ENCODE measurements around the gene TBX19. TPM values are rescaled to one million over a fixed set of nuclear protein-coding genes. Genes with fewer than 3 reads are reported as not detected.

The TBX19 gene
- total RNA-seq, 1 experiment from 2014 or later, result 3.0 TPM

DNA sequence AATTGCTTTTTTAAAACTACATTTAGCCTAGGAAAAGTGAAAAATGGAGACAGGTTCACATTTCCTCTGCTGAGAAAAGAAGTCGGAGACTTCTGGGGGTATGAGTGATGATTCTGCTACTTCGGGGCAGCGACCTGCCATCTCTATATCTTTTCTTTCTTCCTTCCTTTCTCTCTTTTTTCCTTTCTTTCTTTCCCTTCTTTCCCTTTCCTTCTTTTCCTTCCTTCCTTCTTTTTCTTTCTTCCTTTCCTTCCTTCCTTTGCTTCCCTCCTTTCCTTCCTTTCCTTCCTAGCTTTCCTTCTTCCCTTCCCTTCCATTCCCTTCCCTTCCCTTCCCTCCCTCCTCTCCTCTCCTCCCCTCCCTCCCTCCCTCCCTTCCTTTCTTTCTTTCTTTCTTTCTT, 17.8 kb downstream of the TBX19 start:
- ChIA-PET RAD21 (ENCODE audit: low non-redundant PET in 1 of 2, low total read pairs in 2 of 2, uncharacterized antibody in 2 of 2, unreplicated experiment in 2 of 2) (no interaction called here), POLR2A (no interaction called here), CTCF (no interaction called here)
- H3K4me3 ChIP-seq (replicated peaks in 1 of 2; ENCODE audit: low read depth in 1 of 2, low read length in 2 of 2), result no peak overlapping the region
- no peak overlapping the region for H3K9ac ChIP-seq (ENCODE audit: low read length)
- ATAC-seq, result no peak
- H2AFZ ChIP-seq (ENCODE audit: low read depth, low read length, poor library complexity, severe bottlenecking), result no peak overlapping the region
- H3K9me2 ChIP-seq (ENCODE audit: insufficient read depth), result no peaks in the 10 kb centered on the region
- peaks cover 19 to 26% of the 10 kb centered on the region in 2 experiments for H3K4me1 ChIP-seq (ENCODE audit: control insufficient read depth in 1 of 2, insufficient read depth in 2 of 2, low read length in 2 of 2)
- H3K4me2 ChIP-seq (ENCODE audit: low read length), result no peak overlapping the region
- intact Hi-C loops (cut with micrococcal nuclease), result no loop called here
- H4K20me1 ChIP-seq (ENCODE audit: insufficient read depth), result no peaks in the 10 kb centered on the region
- H3K79me2 ChIP-seq (ENCODE audit: insufficient read depth, low read length), result no peaks in the 10 kb centered on the region
- H3K36me3 ChIP-seq (ENCODE audit: control insufficient read depth in 1 of 2, insufficient read depth in 2 of 2, low read length in 2 of 2), result no peaks in the 10 kb centered on the region
- no TSS peak for BruUV-seq (replicated peaks)
- no peak for TF ChIP-seq SP1 (IDR thresholded peaks at IDR 0.05; ENCODE audit: low read depth)
- no peak for TF ChIP-seq SRF (IDR thresholded peaks at IDR 0.05; ENCODE audit: low read depth)
- no peak for TF ChIP-seq JUND (IDR thresholded peaks at IDR 0.05)
- no peak for TF ChIP-seq EZH2phosphoT487 (IDR thresholded peaks at IDR 0.05; ENCODE audit: borderline replicate concordance)
- TF ChIP-seq YY1 (IDR thresholded peaks at IDR 0.05; ENCODE audit: extremely low read depth, insufficient replicate concordance, low read depth, low read length), result no peak
- no peak for TF ChIP-seq REST (IDR thresholded peaks at IDR 0.05; ENCODE audit: low read depth)
- no peak for TF ChIP-seq ZBTB33 (IDR thresholded peaks at IDR 0.05; ENCODE audit: extremely low read depth, insufficient replicate concordance, low read length)
- no peak for TF ChIP-seq CEBPB (IDR thresholded peaks at IDR 0.05; ENCODE audit: low read depth)
- TF ChIP-seq TCF7L2 (IDR thresholded peaks at IDR 0.05; ENCODE audit: borderline replicate concordance, extremely low read depth, insufficient read depth, insufficient read length), result no peak
- no peak for TF ChIP-seq POLR2AphosphoS5 (IDR thresholded peaks at IDR 0.05; ENCODE audit: low read depth, low read length)
- TF ChIP-seq ELF1 (IDR thresholded peaks at IDR 0.05; ENCODE audit: borderline replicate concordance, low read depth), result no peak
- TF ChIP-seq POLR2A (IDR thresholded peaks at IDR 0.05; ENCODE audit: borderline replicate concordance, extremely low read depth, insufficient read depth, insufficient read length), result no peak
- no peak for TF ChIP-seq RAD21 (IDR thresholded peaks at IDR 0.05; ENCODE audit: low read depth)
- TF ChIP-seq ATF3 (IDR thresholded peaks at IDR 0.05), result no peak
- TF ChIP-seq, protein P1, sequence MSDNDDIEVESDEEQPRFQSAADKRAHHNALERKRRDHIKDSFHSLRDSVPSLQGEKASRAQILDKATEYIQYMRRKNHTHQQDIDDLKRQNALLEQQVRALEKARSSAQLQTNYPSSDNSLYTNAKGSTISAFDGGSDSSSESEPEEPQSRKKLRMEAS (IDR thresholded peaks at IDR 0.05), result no peak
- TF ChIP-seq FOSL1 (IDR thresholded peaks at IDR 0.05; ENCODE audit: low read depth), result no peak
- no peak overlapping the region for H3K27ac ChIP-seq (ENCODE audit: low read depth, low read length)
- no peaks in the 10 kb centered on the region for H3K27me3 ChIP-seq (ENCODE audit: insufficient read depth, low read length)
- no peak for DNase-seq (ENCODE audit: low read depth, low spot score)
- H3K9me3 ChIP-seq (ENCODE audit: control insufficient read depth in 1 of 2, insufficient read depth in 1 of 2, low read depth in 1 of 2, low read length in 2 of 2), result no peaks in the 10 kb centered on the region

Measured in HCT116 (cell line).